GM18907 (cell line): ENCODE results near the gene SSTR3.

ENCODE experiments used
- ATAC-seq: cut with Tn5 transposase; IDR thresholded peaks from one replicate; pipeline ENCODE4 v1.9.1; 2021; ENCODE audit warnings: mild to moderate bottlenecking, moderate library complexity; ENCODE audit not compliant: unreplicated experiment

SSTR3 gene

DNA sequence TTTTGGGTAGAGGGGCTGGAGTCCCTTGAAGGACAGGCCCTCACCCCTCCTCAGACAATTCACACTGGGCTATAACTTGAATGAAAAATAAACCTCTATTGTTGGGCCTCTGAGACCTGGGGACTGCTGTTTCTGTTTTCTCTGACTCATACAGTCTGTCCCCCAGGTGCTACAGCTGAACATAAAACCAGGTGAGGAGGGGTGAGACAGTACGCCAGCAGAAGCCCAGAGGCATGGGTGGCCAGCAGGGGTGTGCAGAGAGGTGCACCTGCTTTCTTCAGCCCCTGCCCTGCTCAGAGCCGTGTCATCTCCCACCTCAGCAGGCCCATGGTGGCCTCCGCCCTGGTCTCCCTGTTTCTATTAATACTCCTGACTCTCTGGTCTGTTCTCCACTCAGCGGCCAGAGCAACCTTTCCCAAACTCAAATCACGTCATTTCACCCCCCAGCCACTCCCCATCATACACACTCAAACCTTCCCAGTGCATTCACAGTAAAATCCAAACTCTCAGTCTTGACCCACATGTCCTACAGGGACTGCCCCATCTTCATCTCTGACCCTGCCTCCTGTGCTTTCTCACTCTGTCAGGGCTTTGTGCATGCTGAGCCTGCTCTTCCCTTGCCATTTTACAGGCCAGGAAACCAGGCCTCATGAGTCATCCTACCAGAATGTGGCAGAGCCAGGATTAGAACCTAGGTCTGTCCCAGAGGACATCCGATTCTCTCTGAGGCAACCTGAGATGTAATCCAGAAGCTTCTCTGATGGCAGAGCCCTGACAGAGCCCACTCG is 57.2 kb downstream of the SSTR3 start:
- no peak for ATAC-seq
